GM18907 (cell line): ENCODE measurements around the gene MED10.

ENCODE experiments used
- ATAC-seq: cut with Tn5 transposase; IDR thresholded peaks from one replicate; pipeline ENCODE4 v1.9.1; 2021; ENCODE audit warnings: mild to moderate bottlenecking, moderate library complexity; ENCODE audit not compliant: unreplicated experiment

Gene MED10

DNA sequence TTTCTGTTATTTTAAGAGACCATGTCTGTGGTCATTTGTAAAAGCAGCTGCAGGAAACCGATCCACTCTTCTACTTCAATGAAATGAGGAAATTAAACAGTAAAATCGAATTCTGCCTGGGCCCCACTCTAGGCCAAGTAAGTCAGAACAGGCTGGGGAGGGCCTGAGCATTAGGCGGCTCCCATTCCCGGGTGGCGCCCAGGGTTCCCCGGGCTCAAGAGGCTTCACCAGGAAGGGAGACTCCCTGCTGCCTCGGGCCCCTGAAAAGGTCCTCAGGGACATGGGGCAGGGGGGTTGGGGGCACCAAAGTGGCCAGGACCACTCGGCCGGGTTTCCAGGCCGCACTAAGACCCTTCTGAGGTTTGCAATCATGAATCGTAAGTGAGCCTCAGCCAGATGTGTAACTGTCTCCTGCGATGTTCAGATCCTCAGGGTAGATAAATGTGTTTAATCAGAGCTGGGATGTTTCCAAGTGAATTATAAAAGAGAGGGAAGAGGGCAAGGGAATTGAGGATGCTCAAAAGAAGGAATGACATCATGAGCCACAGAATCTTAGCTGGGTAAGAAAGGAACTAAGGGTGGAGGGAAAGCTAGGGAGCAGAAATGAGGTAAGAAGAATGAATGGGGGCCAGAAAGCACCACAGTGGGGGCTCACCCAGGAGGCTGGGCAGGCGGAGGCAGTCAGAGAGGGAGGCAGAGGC lies 24.6 kb downstream of the MED10 start:
- ATAC-seq: no peak

DNA sequence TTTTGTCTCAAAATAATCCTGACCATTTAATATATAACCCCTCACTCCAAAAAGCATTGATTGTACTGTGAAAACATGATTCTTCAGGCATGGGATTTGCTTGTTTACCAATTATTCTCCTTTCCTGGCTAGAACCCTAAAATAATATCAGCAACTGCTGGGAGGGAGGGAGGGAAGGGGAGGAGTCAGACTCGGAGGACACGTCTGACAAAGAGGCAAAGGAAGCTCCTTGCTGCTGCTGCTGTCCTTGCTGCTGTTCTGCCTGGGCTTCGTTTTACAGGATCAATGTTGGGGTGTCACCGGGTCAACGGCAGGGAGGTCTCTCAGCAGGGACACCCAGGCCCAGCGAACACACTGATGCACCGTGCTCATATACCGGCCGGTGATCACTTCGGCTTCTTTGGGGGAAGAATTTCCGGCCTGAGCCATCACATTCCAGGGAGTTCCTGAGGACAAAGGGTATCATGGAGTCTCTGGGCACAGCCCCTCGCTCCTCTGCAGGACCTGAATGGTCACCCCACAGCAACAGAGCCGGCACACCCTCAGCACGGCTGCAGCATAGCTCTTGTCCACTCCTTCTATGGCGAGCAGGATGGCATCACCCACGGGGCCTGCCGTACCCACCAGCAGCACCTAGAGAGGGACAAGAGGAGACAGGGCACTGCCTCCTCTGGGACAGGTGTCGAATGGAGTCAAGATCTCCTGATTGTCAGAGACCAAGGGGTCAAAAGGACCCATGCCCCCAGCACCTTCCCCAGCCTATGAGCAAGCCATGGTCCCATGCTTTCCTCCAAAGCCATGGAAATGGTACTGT lies 27.9 kb downstream of the MED10 start:
- no peak for ATAC-seq

DNA sequence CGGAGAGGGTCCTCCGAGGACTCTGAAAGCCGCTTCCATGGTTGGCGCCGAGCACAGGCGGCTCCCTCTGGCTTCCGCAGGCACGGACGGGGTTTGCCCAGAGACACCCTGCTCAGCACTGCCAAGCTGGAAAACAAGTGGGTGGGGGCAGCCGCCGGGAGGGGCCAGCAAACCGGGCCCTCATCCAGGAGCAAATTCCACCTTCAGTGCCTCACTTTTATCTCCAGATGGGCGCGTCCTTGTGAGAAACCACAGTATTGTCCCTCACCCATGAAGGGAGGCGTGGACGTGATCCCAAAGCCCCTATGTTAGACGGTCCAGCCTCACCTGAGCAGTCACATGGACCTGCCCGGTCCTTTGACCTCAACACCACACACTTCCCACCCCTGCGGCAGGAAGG lies 29.0 kb downstream of the MED10 start:
- no peak for ATAC-seq

DNA sequence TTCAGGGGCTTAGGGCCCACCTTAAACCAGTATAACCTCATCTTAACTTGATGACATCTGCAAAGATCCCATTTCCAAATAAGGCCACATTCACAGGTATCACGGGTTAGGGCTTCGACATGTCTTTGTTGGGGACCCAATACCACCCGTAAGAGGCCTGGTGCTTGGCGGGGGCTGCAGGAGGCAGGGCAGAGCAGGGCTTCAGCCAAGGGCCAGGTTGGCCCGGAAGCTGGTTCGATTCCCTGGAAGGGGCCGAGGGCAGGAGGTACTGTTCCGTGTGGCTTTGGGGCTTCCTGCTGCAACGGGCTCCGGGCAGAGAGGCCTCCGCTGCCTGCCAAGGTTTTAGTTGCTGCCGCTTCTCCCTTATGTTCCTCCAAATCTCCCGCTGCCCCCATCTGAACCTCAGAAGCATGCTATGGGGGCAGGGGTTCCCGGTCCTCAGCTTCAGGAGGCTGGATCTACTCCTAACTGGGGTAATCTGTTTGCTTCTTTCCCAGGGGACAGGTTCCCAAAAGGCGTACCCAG lies 29.8 kb downstream of the MED10 start:
- ATAC-seq: no peak

DNA sequence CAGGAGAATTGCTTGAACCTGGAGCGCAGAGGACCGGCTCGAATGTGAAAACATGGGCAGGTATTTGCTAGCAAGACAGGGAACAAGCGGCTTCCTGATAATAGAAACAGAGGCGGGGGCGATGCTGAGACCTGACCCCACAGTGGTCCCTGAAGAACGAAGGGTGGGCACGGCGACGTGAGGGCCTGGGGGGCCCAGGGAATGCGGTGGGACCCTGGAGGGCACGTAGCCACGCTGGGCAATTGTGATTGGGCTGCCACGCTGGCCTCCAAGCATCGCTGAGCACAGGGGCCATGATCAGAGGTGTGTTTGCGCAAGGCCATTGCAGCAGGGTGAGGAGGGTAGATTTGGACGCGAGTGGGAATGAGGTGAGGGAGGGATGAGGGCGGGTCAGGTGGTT lies 30.7 kb downstream of the MED10 start:
- ATAC-seq: no peak

DNA sequence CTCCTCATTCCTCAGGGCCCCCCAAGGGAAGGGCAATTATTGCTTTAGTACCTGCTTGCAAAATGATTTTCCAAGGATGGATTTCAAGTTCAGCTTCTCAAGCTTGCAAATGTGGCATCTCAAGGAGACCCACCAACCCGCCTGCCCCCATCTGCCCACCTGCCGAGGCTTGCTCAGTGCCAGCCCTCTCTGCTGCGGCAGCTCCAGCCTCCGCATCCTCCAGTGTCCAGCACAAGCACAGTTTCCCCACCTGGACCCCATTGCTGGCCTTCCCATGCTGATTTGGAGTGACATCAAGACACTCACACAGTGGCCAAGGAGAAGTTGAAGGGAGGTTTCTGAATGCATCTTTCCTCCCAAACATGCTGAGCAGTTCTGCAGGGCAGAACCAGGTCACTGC lies 31.2 kb downstream of the MED10 start:
- no peak for ATAC-seq

DNA sequence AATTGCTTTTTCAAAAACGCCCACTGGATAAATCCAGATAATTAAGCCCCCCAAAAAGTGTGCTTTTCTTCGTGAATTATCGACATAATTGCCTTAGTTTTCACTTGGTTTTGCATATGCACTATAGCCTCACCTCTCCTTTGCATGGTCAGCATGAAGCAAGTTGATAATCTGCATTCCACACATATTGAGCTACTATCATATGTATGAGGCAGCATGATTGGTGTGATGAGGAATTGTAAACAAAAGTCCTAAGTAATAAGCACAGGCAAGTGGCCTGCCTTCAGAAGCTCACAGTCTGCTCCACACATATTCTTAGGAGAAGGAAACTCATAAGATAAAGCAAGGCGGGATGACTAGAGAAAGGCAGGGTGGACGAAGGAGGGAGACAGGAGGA lies 33.8 kb downstream of the MED10 start:
- no peak for ATAC-seq

DNA sequence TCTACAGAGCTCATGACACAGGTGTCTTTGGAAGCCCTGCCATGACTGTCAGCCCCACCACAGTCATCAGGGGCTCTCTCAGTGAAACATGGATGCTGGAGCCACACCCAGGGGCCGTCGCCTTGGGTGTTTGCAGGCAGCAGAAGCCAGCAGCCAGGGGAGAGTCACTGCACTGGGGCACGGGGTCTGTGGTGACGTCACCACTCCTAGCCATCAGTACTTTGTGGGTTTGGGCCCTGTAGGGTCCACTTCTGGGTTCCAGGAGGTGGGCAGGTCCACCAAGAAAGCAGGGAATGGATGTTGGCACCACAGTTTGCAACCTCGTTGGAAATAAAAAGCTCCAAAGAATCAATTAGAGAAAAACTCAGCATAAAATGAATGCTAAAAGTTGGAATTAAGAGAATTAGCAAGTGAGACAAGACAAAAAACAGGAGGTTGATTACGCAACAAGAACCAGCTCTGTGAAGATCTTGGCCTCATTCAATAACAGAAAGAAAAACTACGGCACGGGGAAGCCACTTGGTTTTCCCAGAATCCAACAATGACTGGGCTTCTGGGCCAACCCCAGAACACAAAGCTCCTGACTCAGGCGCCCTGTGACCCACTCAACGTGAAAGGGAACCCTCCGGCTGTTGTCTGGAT lies 34.3 kb downstream of the MED10 start:
- ATAC-seq: no peak

DNA sequence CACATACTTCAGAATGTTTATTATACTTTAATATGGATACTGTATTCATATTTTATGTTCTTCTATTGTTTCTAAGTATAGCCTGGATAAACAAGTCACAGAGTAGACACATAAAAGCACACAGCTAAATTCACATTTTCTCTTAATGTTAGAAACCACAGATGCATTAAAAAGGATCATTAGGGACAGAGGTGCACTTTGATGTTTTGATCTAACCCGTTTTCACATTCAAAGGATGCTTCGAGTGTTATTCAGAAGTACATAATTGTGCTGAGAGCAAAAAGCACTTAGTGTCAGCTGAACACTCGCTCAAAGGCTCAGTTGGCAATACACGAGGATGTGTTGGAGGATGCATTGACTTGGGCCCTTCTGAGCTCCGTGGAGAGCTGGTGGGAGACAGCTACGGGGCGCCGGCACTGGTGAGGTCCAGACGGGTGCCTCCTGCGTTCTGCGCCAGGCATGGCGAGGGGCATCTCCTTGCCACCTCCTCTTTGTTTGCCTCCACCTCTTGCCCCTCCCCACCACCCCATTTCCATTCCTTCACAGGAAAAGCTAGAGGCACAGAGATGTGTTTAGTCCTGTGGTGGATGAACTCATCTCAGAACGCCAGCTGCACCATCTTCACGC lies 35.5 kb downstream of the MED10 start:
- ATAC-seq: no peak

DNA sequence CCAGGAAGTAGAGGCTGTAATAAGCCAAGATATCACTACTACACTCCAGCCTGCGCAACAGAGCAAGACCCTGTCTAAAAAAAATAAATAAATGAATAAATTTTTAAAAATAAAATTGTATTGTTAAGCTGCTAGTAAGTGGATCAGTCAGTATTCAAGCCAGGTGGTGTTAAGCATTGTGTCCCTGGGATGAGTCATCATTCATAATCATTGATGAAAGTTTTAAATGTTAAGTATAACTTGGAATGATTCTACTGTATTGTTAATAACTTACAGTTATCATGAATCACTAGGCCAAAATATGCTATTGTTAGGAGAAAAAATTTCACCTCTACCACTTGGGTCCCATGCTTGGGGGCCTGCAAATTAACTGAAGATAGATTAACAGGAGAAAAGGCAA lies 38.2 kb downstream of the MED10 start:
- ATAC-seq: no peak

DNA sequence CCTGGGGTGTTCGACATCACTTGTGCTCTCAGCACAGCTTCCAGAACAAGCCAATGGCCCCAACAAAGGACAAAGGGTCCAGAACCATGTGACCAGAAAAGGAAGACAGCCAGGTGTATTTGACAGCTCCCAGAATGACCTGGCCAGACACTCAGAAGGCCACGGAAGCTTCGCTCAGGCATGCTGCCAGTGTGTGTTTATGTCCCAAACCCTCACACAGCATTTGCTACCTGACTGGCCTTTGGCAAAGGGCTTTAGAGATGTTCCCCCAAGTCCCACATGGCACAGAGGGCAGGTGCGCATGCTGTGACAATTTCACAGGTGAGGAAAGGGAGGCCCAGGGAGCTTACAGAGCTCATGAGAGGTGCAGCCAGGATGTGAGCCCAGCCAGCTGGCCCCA lies 39.5 kb downstream of the MED10 start:
- ATAC-seq: no peak

DNA sequence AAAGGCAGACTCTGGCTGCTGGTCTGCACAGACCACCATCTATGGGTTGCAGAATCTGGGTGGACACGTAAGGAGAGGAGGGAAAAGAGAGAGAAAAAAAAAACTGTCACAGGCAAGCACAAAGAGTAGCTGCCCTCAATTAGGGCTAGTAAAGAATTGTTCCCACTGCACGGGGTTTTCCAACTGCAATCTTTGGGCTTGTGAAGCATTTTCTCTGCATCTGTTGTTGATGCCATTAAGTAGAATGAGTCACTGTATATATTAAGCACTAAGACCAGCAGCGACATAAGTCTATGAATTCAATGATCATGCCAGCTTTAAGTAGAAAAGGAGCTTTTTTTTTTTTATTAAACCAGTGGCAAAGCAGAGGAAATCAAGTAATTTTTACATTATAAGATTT lies 40.2 kb downstream of the MED10 start:
- ATAC-seq: no peak

DNA sequence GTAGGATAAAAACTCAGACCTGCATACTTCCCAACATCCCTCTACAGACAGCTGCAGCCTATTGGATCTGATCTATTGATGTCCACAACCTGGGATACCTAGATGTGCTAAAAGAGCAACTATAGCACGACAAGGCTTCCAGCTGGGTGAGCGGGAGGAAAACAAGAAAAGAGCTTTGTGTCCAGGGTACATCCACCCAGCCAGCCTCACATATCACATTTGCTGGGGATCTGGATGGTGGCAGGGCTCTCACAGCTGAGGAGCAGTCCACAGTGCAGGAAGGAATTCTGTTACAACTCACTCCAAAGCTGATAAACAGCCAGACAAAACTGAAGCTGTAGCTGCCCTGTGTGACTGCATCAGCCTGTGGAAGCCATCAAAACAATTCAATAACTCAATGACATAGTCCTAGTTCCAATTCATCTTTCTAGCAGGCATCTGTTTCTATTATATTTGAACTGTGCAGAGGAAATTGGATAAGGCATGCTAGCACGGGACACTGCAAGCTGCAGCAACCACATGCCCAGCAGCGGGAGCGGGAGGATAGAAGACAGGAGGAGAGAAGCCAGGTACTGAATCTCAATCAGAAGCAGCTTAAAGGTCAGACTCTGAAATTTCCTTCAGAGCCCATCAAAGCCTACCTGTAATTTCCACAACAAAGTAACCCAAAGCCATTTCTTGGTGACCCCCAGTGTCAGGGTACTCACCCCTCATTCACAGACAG lies 45.0 kb downstream of the MED10 start:
- no peak for ATAC-seq

DNA sequence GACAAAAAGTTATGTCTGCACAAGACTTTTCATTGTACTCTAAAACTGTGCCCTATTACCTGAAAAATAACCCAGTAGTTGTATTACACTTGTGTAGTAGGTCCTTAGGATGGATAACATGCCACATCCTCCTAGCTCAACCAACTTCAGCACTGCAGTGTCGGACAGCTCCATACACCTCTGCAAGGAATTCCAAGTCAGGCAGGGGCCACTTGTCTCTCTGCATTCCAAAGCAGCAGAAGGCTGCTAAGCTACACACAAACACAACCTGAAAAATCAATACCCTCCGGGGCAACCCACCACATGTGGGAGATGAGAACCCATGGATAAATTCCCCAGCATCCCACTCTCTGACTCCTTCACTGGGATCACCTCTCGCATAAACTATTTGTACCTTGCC lies 50.2 kb downstream of the MED10 start:
- no peak for ATAC-seq

DNA sequence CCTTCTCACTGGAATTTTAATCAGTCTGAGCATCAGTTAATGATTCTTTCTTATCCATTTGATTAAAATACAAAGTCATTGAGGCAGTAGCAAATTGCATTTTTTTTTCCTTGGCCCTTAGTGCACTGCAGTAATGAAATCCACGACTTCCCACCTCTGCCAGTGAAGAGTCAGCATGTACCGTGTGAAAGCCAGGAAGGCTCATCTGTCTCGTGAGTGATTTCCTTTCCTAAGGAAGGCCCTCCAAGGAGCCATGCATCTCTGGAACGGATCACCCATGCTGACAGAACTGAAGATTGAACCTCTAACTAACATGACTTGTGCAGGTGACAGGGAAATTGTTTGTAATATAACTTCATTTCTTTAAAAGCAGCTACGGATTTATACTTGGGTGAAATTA lies 51.6 kb downstream of the MED10 start:
- ATAC-seq: no peak

DNA sequence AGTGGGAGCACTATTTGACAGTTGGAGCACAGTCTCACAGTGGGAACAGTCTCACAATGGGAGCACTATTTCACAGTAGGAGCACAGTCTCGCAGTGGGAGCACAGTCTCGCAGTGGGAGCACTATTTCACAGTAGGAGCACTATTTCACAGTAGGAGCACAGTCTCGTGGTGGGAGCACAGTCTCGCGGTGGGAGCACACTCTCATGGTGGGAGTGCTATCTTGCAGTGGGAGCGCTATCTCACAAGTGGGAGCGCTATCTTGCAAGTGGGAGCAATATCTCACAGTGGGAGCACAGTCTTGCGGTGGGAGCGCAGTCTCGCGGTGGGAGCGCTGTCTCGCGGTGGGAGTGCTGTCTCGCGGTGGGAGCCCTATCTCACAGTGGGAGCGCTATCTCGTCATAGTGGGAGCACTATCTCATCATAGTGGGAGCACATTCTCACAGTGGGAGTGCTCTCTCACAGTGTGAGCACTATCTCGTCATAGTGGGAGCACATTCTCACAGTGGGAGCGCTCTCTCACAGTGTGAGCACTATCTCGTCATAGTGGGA lies 56.1 kb downstream of the MED10 start:
- ATAC-seq: no peak
